Panc1 (cell line): ENCODE results near the gene SLCO2A1. TPM values are rescaled to one million over a fixed set of nuclear protein-coding genes. Genes with fewer than 3 reads are reported as not detected.

ENCODE experiments used
- ATAC-seq: fragments of 200-7000 bp; cut with Tn5 transposase; 2 replicates; pipeline ENCODE4 v1.9.1; 2020; ENCODE audit warnings: mild to moderate bottlenecking, moderate library complexity
- BruUV-seq: library from RNA; stranded (reverse); fragments of 400-500 nt; replicated peaks from 2 replicates; lab custom pipeline; 2021; lab: Mats Ljungman, UMichigan
- CTCF ChIA-PET: fragments of 300-600 bp; sonication (Branson Sonifier 250); formaldehyde crosslinking; loops from one replicate; lab custom pipeline; 2022; ENCODE audit warnings: antibody characterized with exemption; lab: Charles Lee
- POLR2A ChIA-PET: fragments of 300-600 bp; sonication (Branson Sonifier 250); formaldehyde crosslinking; loops from one replicate; lab custom pipeline; 2022; ENCODE audit warnings: antibody characterized with exemption; lab: Charles Lee
- DNase-seq: peaks from one replicate; pipeline ENCODE4 v3.0.0-alpha.2; 2010; ENCODE audit warnings: low read depth, low spot score
- H3K27ac ChIP-seq: 2 replicates; pipeline ENCODE4 v1.5.1; 2011; ENCODE audit warnings: mild to moderate bottlenecking, low read length, inconsistent platforms
- H3K27me3 ChIP-seq: fragments of 200-500 bp; sonication (Bioruptor generic); 2 replicates; pipeline ENCODE4 v1.6.0; 2014; ENCODE audit warnings: low read length, inconsistent platforms; ENCODE audit not compliant: control insufficient read depth, insufficient read depth
- H3K36me3 ChIP-seq: fragments of 200-500 bp; sonication (Bioruptor generic); 2 replicates; pipeline ENCODE4 v1.5.1; 2014; ENCODE audit warnings: inconsistent platforms, mild to moderate bottlenecking, low read length, moderate library complexity; ENCODE audit not compliant: control insufficient read depth, insufficient read depth
- H3K4me1 ChIP-seq: 2 replicates; pipeline ENCODE4 v1.5.1; 2011; ENCODE audit warnings: inconsistent platforms, mild to moderate bottlenecking, low read length, moderate library complexity; ENCODE audit not compliant: control insufficient read depth, insufficient read depth
- H3K4me3 ChIP-seq, 2 experiments: 2 replicates each; pipeline ENCODE4 v1.5.1; 2011 to 2012; ENCODE audit warnings: low read depth in 2 of 2, low read length in 2 of 2, mild to moderate bottlenecking in 2 of 2, inconsistent platforms in 1 of 2, moderate library complexity in 1 of 2
- H3K9me3 ChIP-seq: fragments of 200-500 bp; sonication (Bioruptor generic); 2 replicates; pipeline ENCODE4 v1.5.1; 2014; ENCODE audit warnings: low read depth, mild to moderate bottlenecking, inconsistent platforms, low read length, moderate library complexity; ENCODE audit not compliant: control insufficient read depth, insufficient read depth
- CTCF ChIP-seq: fragments of 450-650 bp; IDR thresholded peaks from 2 replicates; pipeline ENCODE4 v1.5.1; 2017; ENCODE audit warnings: mild to moderate bottlenecking
- POLR2AphosphoS5 ChIP-seq: IDR thresholded peaks from 2 replicates; pipeline ENCODE4 v1.6.1; 2012; ENCODE audit warnings: mild to moderate bottlenecking, low read depth, low read length, moderate library complexity
- REST ChIP-seq, 2 experiments: IDR thresholded peaks; 2 replicates each; pipeline ENCODE4 v1.6.1; 2011 to 2012; ENCODE audit warnings: low read depth in 2 of 2, control low read depth in 1 of 2, low read length in 1 of 2, mild to moderate bottlenecking in 1 of 2, moderate library complexity in 1 of 2; ENCODE audit not compliant: insufficient read depth in 1 of 2
- SIN3A ChIP-seq: IDR thresholded peaks from 2 replicates; pipeline ENCODE4 v1.6.1; 2012; ENCODE audit warnings: low read depth, mild to moderate bottlenecking, low read length, moderate library complexity, borderline replicate concordance; ENCODE audit not compliant: insufficient read depth
- TCF7L2 ChIP-seq: IDR thresholded peaks from 2 replicates; pipeline ENCODE4 v1.6.1; 2011; ENCODE audit warnings: mild to moderate bottlenecking, low read depth, low read length, inconsistent platforms
- in situ Hi-C: cut with HindIII; loops from 2 replicates; pipeline ENCODE4 v1.10.0; 2016; ENCODE audit warnings: low sequenced_read_pairs, low pct_unique_long_range_greater_than_20kb
- intact Hi-C: fragments of 100-400 bp; cut with micrococcal nuclease; formaldehyde crosslinking; loops from one replicate; pipeline ENCODE4 v1.10.0; 2022; ENCODE audit not compliant: unreplicated experiment
- total RNA-seq: library from RNA; stranded (reverse); gene quantifications from one replicate; pipeline ENCODE4 v1.2.1, GENCODE V29; 2021; ENCODE audit not compliant: unreplicated experiment

SLCO2A1 gene
- total RNA-seq, 1 experiment from 2014 or later = 0.62 TPM

DNA sequence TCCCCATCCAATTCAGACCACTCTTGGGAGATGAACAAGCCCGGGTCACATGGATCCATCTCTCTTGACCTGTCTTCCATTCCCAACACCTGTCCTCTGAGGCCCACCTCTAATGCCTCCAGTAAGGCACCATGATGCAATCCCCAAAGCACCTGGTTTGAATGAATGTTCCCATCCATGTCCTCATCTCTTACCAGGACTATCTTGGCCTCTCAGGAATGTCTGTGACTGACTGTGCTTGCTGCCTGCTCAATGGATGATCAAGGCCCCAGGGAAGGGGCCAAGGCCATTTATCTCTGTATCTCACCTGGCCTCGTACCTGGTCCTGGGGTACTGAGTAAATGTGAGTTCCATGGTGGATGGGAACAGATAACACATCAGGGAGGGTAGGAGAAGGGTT, 49.7 kb downstream of the SLCO2A1 start:
- no peak for ATAC-seq
- no peak for TF ChIP-seq SIN3A
- no peak for TF ChIP-seq CTCF
- TF ChIP-seq TCF7L2 = no peak
- TF ChIP-seq REST (IDR thresholded peaks at IDR 0.05; ENCODE audit: insufficient read depth in 1 of 2, low read depth in 2 of 2, low read length in 1 of 2) = no peak
- no peak for TF ChIP-seq POLR2AphosphoS5
- Histone ChIP-seq H3K4me3 (no peak overlapping the region), H3K4me1 (no peaks in the 10 kb centered on the region), H3K9me3 (no peaks in the 10 kb centered on the region), H3K27ac (no peak overlapping the region), H3K36me3 (no peaks in the 10 kb centered on the region), H3K27me3 (no peaks in the 10 kb centered on the region)
- in situ Hi-C loops (no loop called here), intact Hi-C loops (no loop called here)
- no peak for DNase-seq
- ChIA-PET CTCF (no interaction called here), POLR2A (no interaction called here)
- BruUV-seq = no TSS peak

GRCh38 chr3:133979553-133979952, 50.2 kb downstream of the SLCO2A1 start:
- H3K27me3 ChIP-seq = no peaks in the 10 kb centered on the region
- no peak for TF ChIP-seq POLR2AphosphoS5
- TF ChIP-seq TCF7L2 = no peak
- TF ChIP-seq REST (IDR thresholded peaks at IDR 0.05; ENCODE audit: insufficient read depth in 1 of 2, low read depth in 2 of 2, low read length in 1 of 2) = no peak
- no peak for TF ChIP-seq CTCF
- TF ChIP-seq SIN3A = no peak
- no peak overlapping the region for H3K27ac ChIP-seq
- ChIA-PET POLR2A (no interaction called here), CTCF (no interaction called here)
- H3K36me3 ChIP-seq = no peaks in the 10 kb centered on the region
- no TSS peak for BruUV-seq
- H3K4me3 ChIP-seq = no peak overlapping the region
- no peak for DNase-seq
- peak; percentile 23; the same call in 1 of the 2 replicates for ATAC-seq
- in situ Hi-C loops (no loop called here), intact Hi-C loops (no loop called here)
- H3K4me1 ChIP-seq = no peaks in the 10 kb centered on the region
- no peaks in the 10 kb centered on the region for H3K9me3 ChIP-seq
